HepG2 (cell line): ENCODE measurements around the gene LRRC25. TPM values are rescaled to one million over a fixed set of nuclear protein-coding genes. Genes with fewer than 3 reads are reported as not detected.

Experiments used
- BORCS8-MEF2B ChIP-seq: sonication (generic); formaldehyde crosslinking; IDR thresholded peaks from 2 replicates; pipeline ENCODE4 v1.8.0; 2022; ENCODE audit warnings: mild to moderate bottlenecking, missing genetic modification reagents
- GTF2F1 ChIP-seq: fragments of 150-350 bp; IDR thresholded peaks from 2 replicates; pipeline ENCODE4 v1.6.1; 2014; ENCODE audit warnings: low read length
- HNF1B ChIP-seq: sonication (generic); formaldehyde crosslinking; IDR thresholded peaks from 2 replicates; pipeline ENCODE4 v1.5.1; 2020; ENCODE audit warnings: mild to moderate bottlenecking, moderate library complexity, missing genetic modification reagents
- KAT7 ChIP-seq: IDR thresholded peaks from 2 replicates; pipeline ENCODE4 v1.6.1; 2018; ENCODE audit warnings: borderline replicate concordance, missing compliant biosample characterization
- NCOR1 ChIP-seq: fragments of 200-600 bp; sonication (generic); IDR thresholded peaks from 2 replicates; pipeline ENCODE4 v1.7.0; 2017; ENCODE audit warnings: antibody characterized with exemption, low read length, borderline replicate concordance
- PAX8 ChIP-seq: sonication (generic); formaldehyde crosslinking; IDR thresholded peaks from 2 replicates; pipeline ENCODE4 v1.8.0; 2022; ENCODE audit warnings: mild to moderate bottlenecking, missing genetic modification reagents, borderline replicate concordance
- PAXIP1 ChIP-seq: sonication (generic); formaldehyde crosslinking; conservative IDR thresholded peaks from 2 replicates; pipeline ENCODE4 v1.4.0; 2020; ENCODE audit warnings: mild to moderate bottlenecking, missing genetic modification reagents, moderate library complexity
- RFX1 ChIP-seq: fragments of 450-650 bp; IDR thresholded peaks from 2 replicates; pipeline ENCODE4 v1.6.1; 2017
- TARDBP ChIP-seq: sonication (generic); formaldehyde crosslinking; IDR thresholded peaks from 2 replicates; pipeline ENCODE4 v1.8.0; 2022; ENCODE audit warnings: mild to moderate bottlenecking, missing genetic modification reagents
- THAP8 ChIP-seq: sonication (generic); formaldehyde crosslinking; IDR thresholded peaks from 2 replicates; pipeline ENCODE4 v1.5.1; 2020; ENCODE audit warnings: missing genetic modification reagents, mild to moderate bottlenecking, borderline replicate concordance
- ZBTB25 ChIP-seq: IDR thresholded peaks from 2 replicates; pipeline ENCODE4 v1.6.1; 2018; ENCODE audit warnings: missing genetic modification reagents
- ZMYM3 ChIP-seq: sonication (generic); formaldehyde crosslinking; IDR thresholded peaks from 2 replicates; pipeline ENCODE4 v1.5.1; 2020; ENCODE audit warnings: mild to moderate bottlenecking, missing genetic modification reagents
- ZNF124 ChIP-seq: sonication (generic); formaldehyde crosslinking; IDR thresholded peaks from 2 replicates; pipeline ENCODE4 v1.4.0; 2020; ENCODE audit warnings: missing genetic modification reagents
- ZNF136 ChIP-seq: sonication (generic); formaldehyde crosslinking; IDR thresholded peaks from 2 replicates; pipeline ENCODE4 v1.8.1; 2022; ENCODE audit warnings: low read depth, mild to moderate bottlenecking, moderate library complexity, missing genetic modification reagents
- ZNF350 ChIP-seq: sonication (generic); formaldehyde crosslinking; IDR thresholded peaks from 2 replicates; pipeline ENCODE4 v1.4.0; 2020; ENCODE audit warnings: mild to moderate bottlenecking, low read depth, missing genetic modification reagents, borderline replicate concordance
- ZNF460 ChIP-seq: sonication (generic); formaldehyde crosslinking; IDR thresholded peaks from 2 replicates; pipeline ENCODE4 v1.5.1; 2020; ENCODE audit warnings: missing genetic modification reagents, mild to moderate bottlenecking, borderline replicate concordance
- ZNF552 ChIP-seq: sonication (generic); formaldehyde crosslinking; IDR thresholded peaks from 2 replicates; pipeline ENCODE4 v1.9.0; 2022; ENCODE audit warnings: missing genetic modification reagents, mild to moderate bottlenecking, borderline replicate concordance
- ZNF563 ChIP-seq: sonication (generic); formaldehyde crosslinking; IDR thresholded peaks from 2 replicates; pipeline ENCODE4 v1.8.0; 2022; ENCODE audit warnings: mild to moderate bottlenecking, moderate library complexity, missing genetic modification reagents
- ZNF616 ChIP-seq: sonication (generic); formaldehyde crosslinking; IDR thresholded peaks from 2 replicates; pipeline ENCODE4 v1.5.0; 2020; ENCODE audit warnings: low read depth, mild to moderate bottlenecking, missing genetic modification reagents
- ZNF678 ChIP-seq: sonication (generic); formaldehyde crosslinking; IDR thresholded peaks from 2 replicates; pipeline ENCODE4 v1.4.0; 2020; ENCODE audit warnings: mild to moderate bottlenecking, missing genetic modification reagents
- ZNF703 ChIP-seq: sonication (generic); formaldehyde crosslinking; IDR thresholded peaks from 2 replicates; pipeline ENCODE4 v1.5.1; 2020; ENCODE audit warnings: missing genetic modification reagents, mild to moderate bottlenecking, moderate library complexity, borderline replicate concordance
- ZNF839 ChIP-seq: sonication (generic); formaldehyde crosslinking; IDR thresholded peaks from 2 replicates; pipeline ENCODE4 v1.4.0; 2020; ENCODE audit warnings: missing genetic modification reagents, mild to moderate bottlenecking, borderline replicate concordance
- polyA plus RNA-seq, 8 experiments: library from polyadenylated mRNA; depleted of rRNA in 3 of 8; stranded (reverse) in 7 of 8; unstranded in 1 of 8; fragments of >200 nt; fragmentation: Illumina TruSeq in 4 of 8; extraction: Trizol in 4 of 8; gene quantifications; 2 replicates each; pipeline versions ENCODE4 v1.2.1 to v1.2.3, GENCODE V29; 2011 to 2016; ENCODE audit warnings: low read depth in 4 of 8, missing spikeins in 1 of 8, mixed read lengths in 1 of 8; ENCODE audit not compliant: insufficient read depth in 1 of 8
- total RNA-seq, 5 experiments: library from RNA; depleted of rRNA; stranded (reverse); fragments of >200 nt; fragmentation: Illumina TruSeq; extraction: Trizol; gene quantifications; 2 replicates each; pipeline ENCODE4 v1.2.3, GENCODE V29; 2016; ENCODE audit warnings: low read depth in 1 of 5

Gene LRRC25
- total and polyA plus RNA-seq, 2 of the 13 experiments (the other 11 are each of a cell fraction or from before 2014, with no cell fraction given), result 0.13 to 0.53 TPM

DNA sequence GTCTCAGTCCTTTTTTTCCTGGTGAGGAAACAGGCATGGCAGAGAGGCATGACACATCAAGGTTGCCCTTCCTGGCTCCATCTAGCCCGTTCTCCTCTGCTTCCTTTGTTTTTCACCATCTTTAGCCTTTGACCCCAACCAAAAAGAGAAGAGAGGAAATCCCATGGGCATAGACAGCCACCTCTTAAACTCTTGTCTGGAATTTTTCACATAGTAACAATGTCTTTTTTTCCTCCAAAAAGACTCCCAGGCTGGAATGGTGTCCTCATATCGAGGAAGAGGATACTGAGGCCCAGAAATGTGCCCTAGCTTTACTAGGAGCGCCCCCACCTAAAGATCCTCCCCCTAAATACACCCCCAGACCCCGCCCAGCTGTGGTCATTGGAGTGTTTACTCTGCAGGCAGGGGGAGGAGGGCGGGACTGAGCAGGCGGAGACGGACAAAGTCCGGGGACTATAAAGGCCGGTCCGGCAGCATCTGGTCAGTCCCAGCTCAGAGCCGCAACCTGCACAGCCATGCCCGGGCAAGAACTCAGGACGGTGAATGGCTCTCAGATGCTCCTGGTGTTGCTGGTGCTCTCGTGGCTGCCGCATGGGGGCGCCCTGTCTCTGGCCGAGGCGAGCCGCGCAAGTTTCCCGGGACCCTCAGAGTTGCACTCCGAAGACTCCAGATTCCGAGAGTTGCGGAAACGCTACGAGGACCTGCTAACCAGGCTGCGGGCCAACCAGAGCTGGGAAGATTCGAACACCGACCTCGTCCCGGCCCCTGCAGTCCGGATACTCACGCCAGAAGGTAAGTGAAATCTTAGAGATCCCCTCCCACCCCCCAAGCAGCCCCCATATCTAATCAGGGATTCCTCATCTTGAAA lies 11.5 kb downstream of the LRRC25 start, which contains the start of gene GDF15 (continued):
- TF ChIP-seq ZNF703 (CRISPR knock-in tag), result no peak; the same call in 1 of the 2 replicates
- TF ChIP-seq THAP8, result no peak
- peak; percentile 94 for TF ChIP-seq PAXIP1 (CRISPR knock-in tag)
- TF ChIP-seq NCOR1, result peak; percentile 91; the same call in 1 of the 2 replicates
- no peak for TF ChIP-seq RFX1
- TF ChIP-seq GTF2F1, result peak; percentile 94
- TF ChIP-seq PAX8 (CRISPR knock-in tag), result no peak; the same call in 1 of the 2 replicates
- 0 out of 2 replicates have a peak, but pooled peaks have one; percentile 79 for TF ChIP-seq ZNF839
- peak; percentile 26; the same call in 1 of the 2 replicates for TF ChIP-seq ZNF136 (CRISPR knock-in tag)
- TF ChIP-seq TARDBP (CRISPR knock-in tag), result peak; percentile 88
- TF ChIP-seq ZNF124 (CRISPR knock-in tag), result peak; percentile 89
- peak; percentile 69 for TF ChIP-seq HNF1B (CRISPR knock-in tag)
- TF ChIP-seq ZNF678 (CRISPR knock-in tag), result peak; percentile 94
- peak; percentile 68 for TF ChIP-seq BORCS8-MEF2B (CRISPR knock-in tag)
- TF ChIP-seq ZNF460 (CRISPR knock-in tag), result peak; percentile 33; the same call in 1 of the 2 replicates
- TF ChIP-seq ZBTB25 (CRISPR knock-in tag), result no peak; the same call in 1 of the 2 replicates
- TF ChIP-seq ZNF350 (CRISPR knock-in tag), result peak; percentile 95
- peak; percentile 78 for TF ChIP-seq KAT7 (CRISPR knock-in tag)
- TF ChIP-seq ZMYM3, result peak; percentile 91
- no peak; the same call in 1 of the 2 replicates for TF ChIP-seq ZNF552
- peak; percentile 72 for TF ChIP-seq ZNF616 (CRISPR knock-in tag)
- peak; percentile 81 for TF ChIP-seq ZNF563 (CRISPR knock-in tag)
